Lower lobe of right lung (tissue), 2 donors: ENCODE results near the gene MSI2. TPM values are rescaled to one million over a fixed set of nuclear protein-coding genes. Genes with fewer than 3 reads are reported as not detected.

Experiments
- ATAC-seq, 2 donors: fragments of 200-7000 bp; cut with Tn5 transposase; one replicate each; pipeline ENCODE4 v1.9.1; 2020 to 2022; ENCODE audit warnings: mild to moderate bottlenecking in 2 of 2, moderate library complexity in 2 of 2
- DNase-seq: peaks from one replicate; pipeline ENCODE4 v3.0.0-alpha.2; 2020
- H3K27ac ChIP-seq: fragments of 200-600 bp; one replicate; pipeline ENCODE4 v1.8.0; 2022
- H3K27me3 ChIP-seq: fragments of 200-600 bp; one replicate; pipeline ENCODE4 v1.8.0; 2022; ENCODE audit warnings: low read depth
- H3K36me3 ChIP-seq: fragments of 200-600 bp; one replicate; pipeline ENCODE4 v1.8.0; 2022; ENCODE audit warnings: mild to moderate bottlenecking
- H3K4me1 ChIP-seq: fragments of 200-600 bp; one replicate; pipeline ENCODE4 v1.8.0; 2022
- H3K4me3 ChIP-seq: fragments of 200-600 bp; one replicate; pipeline ENCODE4 v1.8.0; 2022; ENCODE audit warnings: mild to moderate bottlenecking
- H3K9me3 ChIP-seq: fragments of 200-600 bp; one replicate; pipeline ENCODE4 v1.8.0; 2022
- intact Hi-C: fragments of 100-400 bp; cut with DNase I; formaldehyde crosslinking; loops from one replicate; pipeline ENCODE4 v1.11.0; 2022
- total RNA-seq: library from RNA; stranded (reverse); fragmentation: NEBNext Ultra II Directional; extraction: Animal tissue kit (Norgen Biotek cat#: 25700); gene quantifications from one replicate; pipeline ENCODE4 v1.2.1, GENCODE V29; 2021
- TF ChIP-seq, protein P1 (sequence below): fragments of 200-600 bp; IDR thresholded peaks from one replicate; pipeline ENCODE4 v1.8.0; 2022; ENCODE audit warnings: antibody characterized with exemption, mild to moderate bottlenecking
- donor health status: DM: no; HTN: yes; CAD: no; lungs with severe emphysema.

Gene MSI2
- total RNA-seq, 1 donor from 2014 or later: 43.9 TPM

DNA sequence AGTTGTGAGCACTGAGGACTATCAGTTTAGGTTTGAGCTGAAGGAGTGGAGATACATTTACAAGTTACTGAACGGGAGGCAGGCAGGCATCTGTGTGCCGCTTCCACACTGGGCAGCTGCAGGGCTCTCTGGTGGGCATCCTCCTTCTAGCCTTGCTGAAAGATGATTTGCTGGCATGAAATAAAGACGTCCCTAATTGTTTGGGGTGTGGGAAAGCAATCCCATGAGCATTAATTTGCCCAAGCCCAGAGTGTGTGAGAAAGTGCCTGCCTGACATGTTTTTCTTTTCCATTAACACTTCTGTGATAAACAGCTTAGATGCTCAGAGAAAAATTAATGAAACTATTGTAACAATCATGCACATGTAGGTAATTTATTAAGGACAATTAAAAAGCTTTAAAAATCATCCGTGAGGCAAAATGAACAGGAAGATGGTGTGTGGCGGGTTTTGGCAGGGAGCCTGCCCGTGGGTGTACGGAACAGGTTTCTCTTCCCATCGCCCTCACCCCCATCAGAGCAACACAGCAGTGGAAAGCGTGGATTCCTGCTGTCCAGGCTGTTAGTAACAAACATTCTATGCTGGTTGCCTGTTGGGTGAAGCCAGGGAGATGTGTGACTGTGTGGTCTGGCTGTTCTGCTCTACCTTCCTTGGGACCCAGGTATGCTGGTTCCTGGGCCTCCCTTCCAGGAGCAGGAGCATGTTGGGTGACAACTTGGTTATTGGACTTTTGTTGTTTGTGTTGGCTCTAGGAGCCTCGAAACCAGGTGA, 191.9 kb downstream of the MSI2 start:
- TF ChIP-seq, protein P1, sequence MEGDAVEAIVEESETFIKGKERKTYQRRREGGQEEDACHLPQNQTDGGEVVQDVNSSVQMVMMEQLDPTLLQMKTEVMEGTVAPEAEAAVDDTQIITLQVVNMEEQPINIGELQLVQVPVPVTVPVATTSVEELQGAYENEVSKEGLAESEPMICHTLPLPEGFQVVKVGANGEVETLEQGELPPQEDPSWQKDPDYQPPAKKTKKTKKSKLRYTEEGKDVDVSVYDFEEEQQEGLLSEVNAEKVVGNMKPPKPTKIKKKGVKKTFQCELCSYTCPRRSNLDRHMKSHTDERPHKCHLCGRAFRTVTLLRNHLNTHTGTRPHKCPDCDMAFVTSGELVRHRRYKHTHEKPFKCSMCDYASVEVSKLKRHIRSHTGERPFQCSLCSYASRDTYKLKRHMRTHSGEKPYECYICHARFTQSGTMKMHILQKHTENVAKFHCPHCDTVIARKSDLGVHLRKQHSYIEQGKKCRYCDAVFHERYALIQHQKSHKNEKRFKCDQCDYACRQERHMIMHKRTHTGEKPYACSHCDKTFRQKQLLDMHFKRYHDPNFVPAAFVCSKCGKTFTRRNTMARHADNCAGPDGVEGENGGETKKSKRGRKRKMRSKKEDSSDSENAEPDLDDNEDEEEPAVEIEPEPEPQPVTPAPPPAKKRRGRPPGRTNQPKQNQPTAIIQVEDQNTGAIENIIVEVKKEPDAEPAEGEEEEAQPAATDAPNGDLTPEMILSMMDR: no peak
- no peaks in the 10 kb centered on the region for H3K36me3 ChIP-seq
- no peaks in the 10 kb centered on the region for H3K27me3 ChIP-seq
- no peak overlapping the region for H3K4me3 ChIP-seq
- no peaks in the 10 kb centered on the region for H3K9me3 ChIP-seq
- no peak for DNase-seq
- no peak for ATAC-seq
- no peak overlapping the region for H3K27ac ChIP-seq
- intact Hi-C loops: no loop called here
- no peaks in the 10 kb centered on the region for H3K4me1 ChIP-seq

DNA sequence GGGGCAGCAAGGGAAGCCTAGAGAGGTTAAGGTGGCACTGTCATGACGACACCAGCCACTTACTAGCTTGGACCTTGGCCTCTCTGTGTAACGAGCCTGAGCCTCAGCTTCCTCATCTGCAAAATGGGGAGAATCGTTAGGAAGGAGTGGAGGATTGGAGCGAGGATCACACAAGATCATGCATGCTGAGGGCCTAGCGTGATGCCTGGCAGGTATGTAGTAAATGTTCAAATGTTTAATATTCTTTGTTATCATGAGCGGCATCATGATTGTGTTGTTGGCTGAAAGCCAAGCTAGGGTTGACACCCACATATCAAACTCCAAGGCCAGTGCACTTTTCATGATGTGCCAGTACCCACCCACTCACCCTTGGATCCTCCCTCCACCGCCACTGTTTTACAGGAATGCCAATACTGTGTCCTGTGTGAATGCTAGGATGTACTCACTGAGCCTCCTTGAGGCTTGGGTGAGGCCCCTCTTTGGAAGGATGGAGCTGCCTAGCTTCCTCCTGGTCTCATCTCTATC, 192.5 kb downstream of the MSI2 start:
- no peak overlapping the region for H3K27ac ChIP-seq
- no peaks in the 10 kb centered on the region for H3K4me1 ChIP-seq
- TF ChIP-seq, protein P1: no peak
- ATAC-seq (no peak), DNase-seq (no peak)
- no peaks in the 10 kb centered on the region for H3K36me3 ChIP-seq
- no peaks in the 10 kb centered on the region for H3K27me3 ChIP-seq
- intact Hi-C loops: no loop called here
- no peaks in the 10 kb centered on the region for H3K9me3 ChIP-seq
- H3K4me3 ChIP-seq: no peak overlapping the region

DNA sequence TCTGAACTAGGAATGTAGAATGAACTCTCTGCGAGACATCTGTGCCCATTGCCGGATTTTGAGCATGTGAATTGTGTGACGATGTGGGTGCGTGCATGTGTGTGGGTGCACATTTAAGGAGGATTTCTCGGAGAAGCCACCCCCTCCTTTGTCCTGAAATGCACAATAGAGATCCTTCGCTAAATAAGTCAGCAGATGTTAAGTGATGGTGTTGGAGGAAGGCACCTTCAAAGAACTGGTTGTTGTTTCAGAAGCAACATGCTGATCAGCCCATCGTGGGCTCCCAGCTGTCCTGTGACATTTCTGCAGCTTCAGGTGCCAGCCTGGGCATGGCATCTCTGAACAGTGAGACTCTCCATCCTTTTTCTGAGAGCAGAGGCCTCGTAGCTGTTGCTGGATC, 194.9 kb downstream of the MSI2 start:
- Histone ChIP-seq H3K4me1 (peaks cover 8% of the 10 kb centered on the region), H3K4me3 (no peak overlapping the region), H3K9me3 (no peaks in the 10 kb centered on the region), H3K27ac (no peak overlapping the region), H3K36me3 (no peaks in the 10 kb centered on the region), H3K27me3 (no peaks in the 10 kb centered on the region)
- intact Hi-C loops: no loop called here
- no peak for ATAC-seq
- DNase-seq: no peak
- TF ChIP-seq, protein P1: no peak

DNA sequence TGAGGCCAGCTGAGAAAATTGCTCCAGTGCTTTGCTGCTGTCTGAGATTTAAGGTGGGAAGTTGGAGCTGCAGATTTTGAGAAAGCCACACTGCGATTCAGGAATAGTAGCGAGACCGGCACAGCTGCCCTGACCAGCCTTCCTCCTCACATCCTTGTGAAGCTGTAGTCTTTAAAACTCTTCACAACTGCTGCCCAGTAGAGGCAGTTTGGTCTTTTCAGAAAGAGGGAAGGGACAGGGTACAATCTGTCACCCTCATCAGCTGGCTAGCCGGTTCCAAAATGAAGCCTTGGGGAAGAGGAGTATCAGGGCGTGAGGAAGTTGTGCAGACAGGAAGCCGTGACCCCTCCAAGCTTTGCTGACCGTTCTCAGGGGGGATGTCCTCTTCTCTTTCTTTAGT, 195.3 kb downstream of the MSI2 start:
- Histone ChIP-seq H3K4me3 (no peak overlapping the region), H3K9me3 (no peaks in the 10 kb centered on the region), H3K27me3 (no peaks in the 10 kb centered on the region), H3K36me3 (no peaks in the 10 kb centered on the region), H3K4me1 (peaks cover 8% of the 10 kb centered on the region), H3K27ac (no peak overlapping the region)
- ATAC-seq: no peak
- TF ChIP-seq, protein P1: no peak
- DNase-seq: no peak
- intact Hi-C loops: no loop called here

DNA sequence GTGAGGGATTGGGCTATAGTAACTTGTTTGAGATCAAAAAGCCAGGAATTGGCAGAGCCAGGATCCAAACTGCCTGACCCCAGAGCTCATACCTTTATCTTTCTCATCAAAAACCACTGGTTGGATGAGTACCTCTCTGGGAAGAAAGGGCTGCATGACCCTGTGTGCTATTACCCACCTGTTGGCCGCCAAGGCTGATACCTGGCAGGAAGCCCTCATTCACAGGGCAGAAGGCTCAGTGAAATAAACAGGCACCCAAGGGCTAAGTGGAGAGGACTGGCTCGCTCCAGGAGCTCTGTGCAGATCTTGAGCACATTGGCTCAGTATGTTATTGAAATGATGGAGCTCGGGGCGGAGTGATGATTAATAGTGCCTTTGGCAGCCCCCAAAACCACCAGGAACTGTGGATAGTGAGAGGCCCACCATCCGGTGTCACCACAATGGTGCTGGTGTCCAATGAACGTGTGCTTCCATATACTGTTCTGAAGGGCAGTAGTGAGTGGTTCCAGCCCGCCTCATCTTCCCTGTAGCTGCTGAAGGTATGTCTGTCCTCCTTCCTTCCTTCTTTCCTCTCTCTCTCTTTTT, 197.6 kb downstream of the MSI2 start:
- intact Hi-C loops: no loop called here
- Histone ChIP-seq H3K9me3 (no peaks in the 10 kb centered on the region), H3K27ac (no peak overlapping the region), H3K36me3 (no peaks in the 10 kb centered on the region), H3K4me1 (peaks cover 8% of the 10 kb centered on the region), H3K27me3 (no peaks in the 10 kb centered on the region), H3K4me3 (no peak overlapping the region)
- DNase-seq (no peak), ATAC-seq (no peak)
- TF ChIP-seq, protein P1: no peak
